Esophagus mucosa (tissue), 1 donor: ENCODE data around the gene EVX1. TPM values are rescaled to one million over a fixed set of nuclear protein-coding genes. Genes with fewer than 3 reads are reported as not detected.

ENCODE experiments used
- ATAC-seq: fragments of 200-7000 bp; cut with Tn5 transposase; one replicate; pipeline ENCODE4 v1.9.1; 2020
- total RNA-seq: library from RNA; stranded (reverse); gene quantifications from one replicate; pipeline ENCODE4 v1.2.4, GENCODE V29; 2023
- donor health status: DM: yes; HTN: yes; CAD: no.

Gene EVX1
- total RNA-seq, 1 donor from 2014 or later, result not detected

DNA sequence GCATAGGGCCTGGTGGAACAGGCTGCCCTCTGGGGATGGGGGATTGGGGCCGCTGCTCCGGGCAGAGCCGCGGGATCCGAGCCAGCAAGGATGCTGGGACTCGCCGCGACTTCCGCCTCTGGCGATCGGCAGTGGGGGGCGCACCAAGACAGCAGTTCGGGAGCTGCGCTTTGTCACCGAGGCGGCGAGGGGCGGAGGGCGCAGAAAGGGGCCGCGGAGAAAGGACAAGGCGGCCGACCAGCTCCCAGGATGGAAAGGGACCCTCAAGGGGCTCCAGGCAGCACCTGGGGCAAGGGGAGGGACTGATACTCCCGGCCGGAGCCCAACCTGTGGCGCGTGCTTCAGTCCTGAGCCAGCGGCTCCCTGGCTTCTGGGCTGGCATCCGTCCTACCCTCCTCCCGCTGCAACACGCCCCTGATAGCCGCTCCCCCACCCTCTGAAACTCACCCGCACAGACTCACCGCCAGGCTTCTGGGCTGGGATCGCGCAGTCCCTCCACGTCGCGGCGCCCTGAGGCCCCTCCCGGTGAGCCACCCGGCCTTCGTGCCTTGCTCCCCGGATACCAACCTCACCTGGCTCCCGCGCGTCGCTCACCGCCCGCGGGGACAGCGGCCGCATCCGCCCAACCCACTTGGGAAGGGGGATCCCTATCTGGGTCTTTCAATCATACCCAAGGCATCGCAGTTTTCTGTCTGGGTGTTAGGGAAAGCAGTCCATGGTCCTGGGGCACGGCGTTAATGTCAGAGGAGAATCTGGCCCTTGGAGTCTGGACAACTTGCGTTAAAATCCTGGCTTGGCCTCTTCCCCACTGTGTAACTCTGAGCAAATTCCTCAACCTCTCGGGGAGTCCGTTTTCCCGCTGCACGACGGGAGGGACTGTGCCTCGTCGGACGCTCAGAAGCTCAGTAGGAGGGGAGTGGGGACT is 7.0 kb upstream of the EVX1 start:
- ATAC-seq, result peak; percentile 34

DNA sequence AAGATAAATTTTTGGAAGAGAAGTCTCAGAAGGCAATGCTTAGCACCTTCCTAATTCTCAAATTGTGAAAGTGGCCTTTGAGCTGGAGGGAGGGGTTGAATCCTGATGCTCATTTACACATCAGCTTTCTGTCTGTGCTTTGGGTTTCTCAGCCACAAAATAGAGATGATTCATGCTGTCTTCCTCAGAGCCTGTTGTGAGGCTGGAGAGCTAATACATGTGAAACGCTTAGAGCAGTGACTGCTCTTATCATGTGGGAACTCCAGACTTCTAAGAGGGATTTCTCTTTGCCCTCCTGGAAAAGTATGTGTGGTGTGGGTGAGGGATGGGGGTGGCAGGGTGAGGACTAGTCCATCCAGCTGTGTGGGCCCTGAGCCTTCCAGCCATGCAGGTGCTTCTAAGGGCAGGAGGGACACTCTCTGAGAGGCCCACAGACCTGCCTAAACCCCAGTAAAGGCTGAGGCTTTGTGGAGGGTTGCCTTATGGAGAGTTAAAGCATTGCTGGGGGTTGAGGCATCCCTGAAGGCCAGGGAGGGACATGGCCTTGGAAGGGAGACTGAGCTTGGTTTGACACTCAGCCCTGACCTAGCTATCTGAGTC is 4.8 kb upstream of the EVX1 start:
- ATAC-seq, result no peak

DNA sequence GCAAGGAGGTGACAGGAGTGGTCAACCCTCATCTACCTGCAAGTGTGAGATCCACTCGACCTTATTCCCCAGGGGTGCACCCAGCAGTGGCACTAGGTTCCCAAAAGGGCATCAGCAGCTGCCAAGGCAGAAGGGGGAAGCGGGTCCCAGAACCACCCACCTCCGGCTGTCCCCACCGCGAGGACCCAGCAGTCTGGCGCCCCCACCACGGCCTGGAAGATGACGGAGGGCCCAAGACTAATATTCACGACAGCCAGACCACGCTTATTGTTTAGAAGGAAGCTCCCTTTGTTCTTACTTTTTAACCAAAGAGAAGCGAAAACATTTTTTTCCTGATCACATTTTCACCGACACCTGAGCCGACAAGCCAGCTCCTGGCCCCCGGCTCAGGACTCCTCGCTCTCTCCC is 3.6 kb upstream of the EVX1 start:
- no peak for ATAC-seq

DNA sequence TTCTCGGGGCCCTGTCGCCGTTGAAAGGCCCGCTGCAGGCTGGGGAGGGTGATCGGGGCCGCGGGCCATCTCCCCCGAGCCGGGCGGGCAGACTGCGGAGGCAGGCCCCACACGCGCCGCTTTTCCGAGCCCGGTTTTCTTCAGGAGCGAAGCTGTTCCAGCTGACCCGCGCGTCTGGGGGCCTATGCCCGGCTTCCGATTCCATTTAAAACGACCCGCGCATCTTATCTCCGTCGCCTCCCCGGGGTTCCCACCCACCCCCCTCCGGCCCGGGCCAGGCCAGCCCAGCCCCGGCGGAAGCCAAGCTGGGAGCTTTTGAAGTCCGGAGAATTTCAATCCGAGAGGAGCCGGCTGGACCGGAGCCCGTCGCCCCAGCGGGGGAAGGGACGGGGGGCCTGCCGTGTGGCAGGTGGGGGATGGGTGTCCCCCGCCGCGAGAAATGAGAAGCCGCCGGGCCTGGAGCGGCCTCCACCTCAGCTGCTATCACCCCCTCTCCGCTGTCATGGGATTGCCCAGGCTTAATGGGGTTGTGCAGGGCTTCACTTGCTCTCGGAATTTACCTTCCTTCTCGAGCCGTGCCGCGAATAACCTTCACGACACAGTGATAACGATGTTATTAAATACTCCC is 3.1 kb upstream of the EVX1 start:
- ATAC-seq, result no peak

DNA sequence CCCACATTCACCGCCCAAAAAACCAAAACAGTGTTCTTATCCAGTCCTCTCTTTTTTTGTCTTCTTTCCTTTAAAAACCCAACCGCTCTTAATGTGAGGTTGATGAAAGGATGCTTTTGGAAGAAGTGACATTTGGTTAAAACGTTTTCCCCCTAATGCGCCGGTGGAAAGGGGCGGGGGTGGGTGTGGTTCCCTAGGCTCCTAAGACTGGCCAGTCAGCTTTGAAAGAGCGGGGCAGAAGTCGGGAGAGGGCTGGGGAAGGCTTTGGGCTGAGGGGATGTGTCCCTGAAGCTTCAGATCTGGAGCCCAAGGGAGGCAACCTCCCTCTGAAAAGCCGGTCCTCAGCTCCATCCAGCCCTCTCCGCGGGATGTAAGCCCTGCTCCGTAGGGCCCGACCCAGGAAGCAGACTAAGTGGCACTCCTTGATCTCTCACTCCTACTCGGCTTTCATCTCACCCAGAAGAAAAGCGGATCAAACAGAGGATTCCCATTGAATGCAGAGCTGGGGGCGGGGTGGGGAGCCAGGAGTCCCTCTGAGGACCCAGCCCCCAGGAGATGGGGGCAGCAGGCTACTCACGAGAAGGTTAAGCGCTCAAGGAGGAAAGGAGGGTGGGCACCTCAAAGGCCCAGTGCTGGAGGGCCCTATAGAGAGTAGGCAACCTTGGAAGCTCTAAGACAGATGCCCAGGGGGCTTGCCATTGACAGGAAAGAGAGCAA is 2.4 kb upstream of the EVX1 start:
- ATAC-seq, result no peak

DNA sequence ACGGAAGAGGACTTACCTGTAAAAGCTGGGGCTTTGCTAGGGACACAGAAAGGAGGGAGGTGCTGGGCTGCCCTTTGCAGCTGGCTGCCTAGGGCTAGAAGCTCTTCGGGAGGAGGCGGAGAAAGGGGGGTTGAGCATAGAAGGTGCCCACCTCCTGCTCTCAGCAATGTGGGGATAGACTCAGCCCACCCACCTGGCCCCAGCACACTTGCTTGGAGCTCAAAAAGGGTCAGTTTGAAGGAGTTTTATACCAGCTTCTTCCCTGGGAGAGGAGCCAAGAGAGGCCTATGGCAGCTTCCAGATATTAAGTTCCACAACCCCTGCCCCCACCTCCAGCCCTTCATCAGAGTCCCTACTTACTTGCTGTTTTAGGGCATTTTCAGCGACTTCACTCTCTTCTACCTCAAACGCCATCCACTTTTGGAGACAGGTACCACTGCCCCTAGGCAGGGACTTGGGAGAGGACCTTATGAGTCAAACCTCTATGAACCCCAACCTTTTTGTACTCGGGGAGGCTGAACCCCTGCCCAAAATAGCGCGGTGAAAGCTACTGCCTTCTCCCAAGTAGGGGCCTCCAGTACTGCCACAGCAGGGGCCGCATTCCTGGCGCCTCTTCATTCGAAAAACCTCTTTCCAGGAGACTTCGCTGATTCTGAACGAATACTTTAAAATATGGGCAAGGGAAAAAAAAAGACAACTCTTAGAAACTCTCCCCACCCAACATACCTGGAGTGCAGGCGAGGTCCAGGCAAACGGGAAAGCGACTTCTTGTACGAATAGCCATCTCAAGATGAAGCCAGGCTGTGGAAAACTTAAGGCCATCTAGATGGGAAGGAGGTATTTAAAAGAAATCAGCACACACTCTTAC is 1.2 kb upstream of the EVX1 start:
- ATAC-seq, result no peak

DNA sequence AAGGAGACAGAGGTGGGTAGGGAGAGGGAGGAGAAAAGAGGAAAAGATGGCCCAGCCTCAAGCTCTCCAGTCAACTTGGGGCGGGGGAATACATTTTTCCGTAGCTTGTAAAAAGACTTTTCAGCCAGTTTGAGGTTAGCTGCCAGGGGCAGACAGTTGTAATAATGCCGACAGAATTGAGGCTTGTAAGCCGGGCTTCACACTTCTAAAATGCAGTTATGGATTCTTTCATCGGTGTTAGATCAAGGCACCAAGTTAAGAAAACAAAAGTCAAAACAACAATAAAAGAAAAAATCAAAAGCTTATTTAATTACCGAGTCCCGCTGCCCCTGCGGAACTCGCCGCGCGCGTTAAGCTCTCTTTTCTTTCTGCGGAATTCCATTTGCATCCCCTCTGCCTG is 448 bp upstream of the EVX1 start:
- ATAC-seq, result no peak

DNA sequence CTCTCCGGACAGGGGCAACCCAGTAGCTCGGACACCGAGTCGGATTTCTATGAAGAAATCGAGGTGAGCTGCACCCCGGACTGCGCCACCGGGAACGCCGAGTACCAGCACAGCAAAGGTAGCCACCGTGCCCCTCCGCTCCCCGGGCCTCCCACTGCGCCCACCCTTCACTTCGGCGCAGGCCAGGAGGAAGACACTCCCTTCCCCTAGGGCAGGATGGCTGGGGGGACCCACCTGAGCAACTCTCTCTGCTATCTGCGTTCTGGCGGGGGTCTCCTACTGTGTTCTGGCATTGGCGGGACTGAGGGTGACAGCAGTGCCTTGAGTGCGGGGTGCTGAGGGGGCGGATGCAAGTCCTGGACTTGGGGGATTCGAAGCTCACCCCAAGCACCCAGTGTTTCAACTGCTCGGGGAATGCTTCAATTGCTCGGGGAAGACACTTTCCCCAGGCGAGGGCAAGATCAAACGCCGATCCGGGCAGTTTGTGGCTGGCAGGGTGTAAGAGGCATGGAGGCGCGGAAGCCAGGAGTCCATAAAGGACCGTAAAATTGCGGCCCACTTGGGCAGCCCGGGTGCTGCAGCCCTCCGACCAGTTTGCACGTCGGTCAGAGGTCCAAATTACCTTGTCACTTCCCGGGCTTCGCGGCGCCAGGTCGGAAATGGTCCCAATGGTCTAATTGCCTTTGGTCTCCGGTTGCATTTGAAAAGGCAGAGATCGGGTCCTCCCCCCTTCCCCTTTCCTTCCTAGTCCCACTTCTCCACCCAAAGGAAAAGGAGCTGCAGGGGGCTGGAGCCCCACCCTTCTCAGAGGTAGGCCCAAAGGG is 950 bp downstream of the EVX1 start:
- ATAC-seq, result no peak

DNA sequence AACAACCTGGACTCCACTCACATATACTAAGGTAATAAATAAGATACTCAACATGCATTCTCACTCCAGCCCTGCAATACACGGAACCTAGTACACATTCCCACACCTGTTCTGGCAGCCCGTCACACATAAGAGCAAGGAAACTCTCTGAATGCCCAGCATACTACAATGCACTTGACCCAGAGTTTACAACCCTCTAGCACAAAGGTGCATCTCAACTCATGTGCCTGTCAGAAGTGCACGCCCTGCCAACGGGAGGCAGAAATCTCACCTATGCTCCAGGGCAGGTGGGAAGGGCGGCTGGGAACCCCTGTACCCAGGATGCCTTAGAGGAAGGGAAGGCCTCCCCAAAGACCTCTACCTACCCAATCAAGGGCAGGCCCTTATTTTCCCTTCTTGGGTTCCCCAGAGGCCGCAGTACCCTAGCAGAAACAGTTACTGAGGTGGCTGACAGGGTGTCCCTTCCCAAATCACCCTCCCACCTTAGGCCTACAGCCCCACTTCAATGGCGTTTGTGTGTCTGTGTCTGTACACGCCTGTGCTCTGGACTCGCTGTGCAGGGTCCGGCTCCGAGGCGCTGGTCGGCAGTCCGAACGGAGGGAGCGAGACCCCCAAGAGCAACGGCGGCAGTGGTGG is 2.0 kb downstream of the EVX1 start:
- ATAC-seq, result no peak

DNA sequence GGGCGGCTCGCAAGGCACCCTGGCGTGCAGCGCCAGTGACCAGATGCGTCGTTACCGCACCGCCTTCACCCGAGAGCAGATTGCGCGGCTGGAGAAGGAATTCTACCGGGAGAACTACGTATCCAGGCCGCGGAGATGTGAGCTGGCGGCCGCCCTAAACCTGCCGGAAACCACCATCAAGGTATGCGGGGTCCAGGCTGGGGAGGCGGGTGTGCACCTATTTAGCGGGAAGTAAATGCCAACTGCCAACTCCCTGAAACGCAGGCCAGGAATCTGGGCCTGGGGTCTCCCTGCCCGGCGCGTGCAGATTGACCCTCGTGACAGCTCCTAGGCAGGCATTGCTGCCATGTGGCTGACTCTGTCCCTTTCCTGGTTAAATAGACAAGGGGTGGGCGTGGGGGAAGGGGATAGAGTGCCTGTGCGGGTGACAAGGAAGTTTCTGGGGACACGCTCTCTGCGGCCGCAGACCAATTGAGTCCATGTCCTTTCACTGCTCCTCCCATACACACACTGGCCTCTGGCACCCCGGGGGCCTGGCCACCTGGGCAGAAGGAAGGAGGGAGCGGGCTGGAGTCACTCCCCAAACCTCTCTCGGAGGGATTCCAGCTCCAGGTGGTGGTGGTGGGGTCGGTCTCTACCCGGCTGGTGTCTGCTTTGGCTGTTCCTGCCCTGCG is 2.7 kb downstream of the EVX1 start:
- no peak for ATAC-seq

DNA sequence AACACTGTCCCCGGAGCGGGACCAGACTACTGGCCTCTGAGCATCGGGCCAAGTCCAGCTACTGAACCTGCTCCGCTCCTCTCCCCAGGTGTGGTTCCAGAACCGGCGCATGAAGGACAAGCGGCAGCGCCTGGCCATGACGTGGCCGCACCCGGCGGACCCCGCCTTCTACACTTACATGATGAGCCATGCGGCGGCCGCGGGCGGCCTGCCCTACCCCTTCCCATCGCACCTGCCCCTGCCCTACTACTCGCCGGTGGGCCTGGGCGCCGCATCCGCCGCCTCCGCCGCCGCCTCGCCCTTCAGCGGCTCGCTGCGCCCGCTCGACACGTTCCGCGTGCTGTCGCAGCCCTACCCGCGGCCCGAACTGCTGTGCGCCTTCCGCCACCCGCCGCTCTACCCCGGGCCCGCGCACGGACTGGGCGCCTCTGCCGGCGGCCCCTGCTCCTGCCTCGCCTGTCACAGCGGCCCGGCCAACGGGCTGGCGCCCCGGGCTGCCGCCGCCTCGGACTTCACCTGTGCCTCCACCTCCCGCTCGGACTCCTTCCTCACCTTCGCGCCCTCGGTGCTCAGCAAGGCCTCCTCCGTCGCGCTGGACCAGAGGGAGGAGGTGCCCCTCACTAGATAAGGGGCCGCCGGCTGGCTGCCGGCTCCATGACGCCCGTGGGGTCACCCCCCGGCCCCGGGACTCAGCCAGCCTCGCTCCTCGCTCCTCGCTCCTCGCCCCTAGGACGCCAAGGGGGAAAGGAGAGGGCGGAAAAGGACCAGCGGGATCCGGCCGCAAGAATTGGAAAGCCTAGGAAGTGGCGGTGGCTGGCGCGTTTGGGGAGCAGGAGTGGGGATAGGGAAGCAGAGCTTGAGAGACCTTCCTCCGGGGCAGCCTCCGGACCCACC is 3.4 kb downstream of the EVX1 start:
- ATAC-seq, result peak; percentile 61

DNA sequence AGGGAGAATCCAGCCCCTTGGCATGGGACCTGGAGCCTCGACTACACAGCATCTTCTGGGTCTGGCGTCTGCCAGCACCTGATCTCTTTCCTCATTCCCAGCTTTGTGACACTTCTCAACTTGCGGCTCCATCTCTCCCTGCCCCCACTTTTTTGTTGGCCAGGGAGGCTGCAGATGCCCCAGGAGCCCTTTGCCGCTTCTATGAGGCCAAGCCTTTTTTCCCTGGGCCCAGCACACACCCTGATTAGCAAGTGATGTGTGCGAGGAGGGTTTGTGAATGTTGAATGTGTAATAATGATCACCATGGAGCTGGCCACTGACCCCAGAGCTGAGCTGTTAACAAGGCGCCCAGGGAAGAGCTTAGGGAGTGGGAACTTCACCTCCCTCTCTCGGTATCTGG is 4.4 kb downstream of the EVX1 start:
- ATAC-seq, result no peak

DNA sequence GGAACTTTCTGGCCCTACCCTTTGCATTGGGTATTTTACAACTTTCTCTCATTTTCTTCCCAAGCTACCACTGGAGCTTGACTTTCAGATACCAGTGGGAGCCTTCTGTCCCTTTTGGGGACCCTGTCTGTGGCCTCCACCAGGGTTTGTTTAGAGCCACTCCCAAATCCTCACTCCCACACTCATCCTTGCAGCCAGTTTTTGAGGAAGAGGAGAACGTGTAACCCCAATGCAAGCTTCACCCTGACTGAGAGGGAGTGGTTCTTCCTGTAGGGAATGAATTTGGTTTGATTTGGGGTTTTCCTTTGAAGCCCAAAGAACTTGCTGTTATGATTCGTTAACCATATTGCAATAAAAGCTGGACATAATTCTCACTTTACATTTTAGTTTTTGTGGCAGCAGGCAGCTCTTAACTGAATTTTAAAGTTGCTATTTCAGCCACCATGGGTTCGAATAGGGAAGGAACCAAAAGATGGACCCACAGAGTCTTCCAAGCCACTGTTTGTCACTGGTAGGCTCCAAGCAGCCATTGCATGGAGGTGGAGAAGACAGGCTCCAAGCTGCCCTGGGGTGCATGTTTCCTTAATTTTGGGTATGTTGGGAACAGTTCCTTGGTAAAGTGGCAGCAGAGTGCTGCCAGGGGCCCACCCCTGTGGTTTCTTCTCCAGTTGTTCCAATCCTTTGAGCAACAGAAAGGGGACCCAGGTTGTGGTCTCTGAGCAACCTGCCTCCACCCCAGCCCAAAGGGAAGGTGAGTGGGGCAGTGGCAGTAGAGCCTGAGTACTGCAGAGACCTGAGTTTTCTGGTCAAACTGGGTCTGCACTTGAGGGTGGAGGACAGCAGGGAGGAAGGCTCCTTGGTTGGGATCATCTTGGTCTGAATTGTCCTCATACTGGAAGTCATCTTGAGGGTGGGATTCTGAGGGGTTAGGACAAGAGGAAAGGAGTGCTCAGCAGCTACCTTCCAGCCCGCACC is 5.1 kb downstream of the EVX1 start:
- no peak for ATAC-seq

DNA sequence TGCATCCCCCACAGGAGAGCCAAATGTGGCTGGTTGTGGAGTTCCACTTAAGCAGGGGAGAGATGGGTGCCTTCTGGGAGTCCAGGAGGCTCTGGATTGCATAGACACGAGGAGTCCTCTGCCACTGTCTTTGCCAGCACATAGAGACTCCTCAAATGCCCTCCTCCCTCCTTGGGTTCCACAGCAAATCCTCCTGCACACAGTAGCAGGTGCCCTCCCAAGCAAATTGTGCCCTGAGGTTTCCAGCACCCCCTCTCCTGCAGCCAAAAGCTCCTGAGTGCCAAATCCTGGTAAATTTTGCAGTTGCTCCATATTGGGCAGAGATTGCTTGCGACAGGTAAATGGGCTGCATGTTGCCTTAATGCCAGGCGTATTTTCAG is 5.8 kb downstream of the EVX1 start:
- no peak for ATAC-seq

DNA sequence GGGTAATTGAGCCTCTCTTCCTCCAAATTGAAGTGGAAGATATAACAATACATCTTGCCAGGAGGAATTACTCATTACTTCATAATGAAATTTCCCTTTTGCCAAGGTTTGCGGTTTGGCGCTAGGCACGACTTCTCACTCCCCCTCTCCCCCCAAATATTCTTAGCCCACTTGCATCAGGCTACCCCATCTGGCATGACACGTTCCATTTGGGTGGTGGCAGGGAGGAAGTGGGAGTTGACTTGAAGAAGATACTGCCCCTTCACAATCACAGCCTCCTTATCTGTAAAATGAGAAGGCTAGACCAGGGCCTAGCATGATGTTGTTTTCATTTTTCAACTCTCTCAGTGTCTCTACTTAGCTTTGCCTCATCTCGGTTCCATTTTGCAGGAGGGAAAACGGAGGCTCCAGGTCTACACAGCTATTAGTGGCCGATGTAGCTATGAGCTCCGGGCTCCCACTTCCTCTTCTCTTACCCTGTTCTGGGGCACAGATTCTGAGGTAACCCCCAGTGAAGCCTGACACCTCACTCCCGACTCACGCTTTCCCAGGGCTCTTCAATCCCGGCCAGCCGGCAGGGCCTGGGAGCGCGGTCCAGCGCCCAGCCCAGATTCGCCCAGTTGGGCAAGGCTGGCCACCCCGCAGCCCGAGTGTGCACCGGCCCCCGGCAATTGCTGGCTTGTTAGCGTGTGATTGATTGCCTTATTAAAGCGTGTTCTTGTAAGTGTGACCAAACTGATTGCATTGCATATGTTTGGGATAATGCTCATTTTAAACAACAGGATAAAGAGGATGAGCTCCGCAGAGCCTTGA is 6.5 kb downstream of the EVX1 start:
- no peak for ATAC-seq

DNA sequence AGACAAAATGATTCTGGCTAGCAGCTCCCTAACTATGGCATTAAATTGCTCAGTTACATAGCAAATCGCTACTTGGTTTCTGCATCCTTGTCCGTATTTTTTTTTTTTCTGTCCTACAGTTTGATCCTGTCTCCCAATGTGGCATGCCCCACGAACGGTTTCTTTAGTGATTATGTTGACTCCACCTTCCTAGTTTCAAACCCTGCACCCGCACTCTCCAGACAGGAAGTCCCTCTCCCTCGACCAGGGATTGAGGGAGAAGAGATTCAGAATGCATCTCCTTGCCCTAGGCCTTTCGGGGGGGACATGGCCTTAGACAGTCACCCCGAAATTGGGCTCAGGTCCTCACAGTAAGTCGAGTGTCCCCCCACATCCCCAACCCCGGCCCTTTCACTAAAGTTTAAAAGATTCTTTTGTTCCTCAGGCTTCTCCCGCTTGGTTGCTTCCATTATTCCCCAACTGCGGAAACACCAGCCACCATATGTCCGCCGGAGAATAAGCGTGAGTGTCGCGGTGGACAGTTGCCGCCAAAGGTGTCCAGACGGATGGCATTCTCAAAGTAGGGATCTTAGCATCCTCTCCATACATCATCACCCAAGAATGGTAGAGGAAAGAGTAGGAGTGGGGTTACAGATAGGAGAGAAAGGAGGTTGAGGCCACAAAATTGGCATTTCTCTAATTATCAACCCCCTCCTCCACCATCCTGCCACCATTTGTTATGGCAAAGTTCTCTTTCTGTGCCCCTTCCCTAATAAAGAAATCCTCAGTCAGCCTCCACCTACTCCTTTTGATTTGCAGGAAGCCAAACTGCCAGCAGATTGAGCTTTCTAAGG is 7.3 kb downstream of the EVX1 start:
- no peak for ATAC-seq
